GM19023 (cell line): ENCODE results near the gene CFHR1.

Experiments used
- ATAC-seq: cut with Tn5 transposase; IDR thresholded peaks from one replicate; pipeline ENCODE4 v1.9.1; 2021; ENCODE audit warnings: mild to moderate bottlenecking, moderate library complexity; ENCODE audit not compliant: unreplicated experiment

Gene CFHR1

GRCh38 chr1:196875935-196876334 lies 56.4 kb downstream of the CFHR1 start:
- ATAC-seq = no peak

- no peak for ATAC-seq
Observed at GRCh38 chr1:196877964-196878363, 58.4 kb downstream of the CFHR1 start.
